ENCODE results near the gene FYN. TPM values are rescaled to one million over a fixed set of nuclear protein-coding genes. Genes with fewer than 3 reads are reported as not detected.

Gene FYN
- total RNA-seq, 1 experiment from 2014 or later: 18.5 TPM

DNA sequence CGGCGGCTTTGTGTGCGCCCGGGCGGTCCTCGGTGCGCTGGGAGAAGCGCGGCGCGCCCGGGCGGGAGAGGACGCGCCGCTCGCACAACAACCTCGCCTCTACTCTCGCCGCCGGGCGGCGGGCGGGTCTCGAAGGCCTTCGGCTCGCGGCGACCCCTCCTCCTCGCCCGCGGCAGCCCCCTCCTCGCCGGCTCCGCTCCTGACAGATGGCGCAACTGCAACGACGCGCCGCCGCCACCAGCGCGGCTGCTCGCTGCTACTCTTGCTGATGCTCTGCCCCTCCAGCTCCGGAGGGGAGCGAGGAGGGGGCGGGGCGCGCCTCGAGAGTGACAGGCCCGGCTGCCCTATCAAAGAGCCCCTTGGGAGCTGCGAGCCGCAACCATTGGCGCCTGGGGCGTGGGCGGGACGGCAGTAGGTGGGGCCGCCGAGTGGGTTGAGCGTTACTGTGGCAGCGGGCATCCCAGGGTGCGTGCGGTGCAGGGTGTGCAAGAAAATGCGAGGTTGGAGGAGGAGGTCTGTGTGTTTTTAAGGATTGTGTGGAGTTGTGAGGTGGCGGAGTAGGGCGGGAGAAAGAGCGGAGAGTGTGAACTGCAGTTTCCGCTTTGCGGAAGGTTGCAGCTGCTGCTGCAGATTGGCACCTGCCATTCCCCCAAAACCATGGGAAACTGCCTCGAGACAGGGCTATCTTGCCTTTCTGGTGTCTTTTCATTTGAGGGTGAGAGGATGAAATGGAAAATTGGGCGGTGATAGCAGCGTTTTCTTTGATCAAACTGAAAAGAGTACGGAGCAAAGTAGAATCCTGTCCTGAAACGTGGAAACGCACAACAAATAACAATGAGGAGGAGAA lies at the start of gene FYN (continued):
- TF ChIP-seq ZBTB33 (IDR thresholded peaks at IDR 0.05; ENCODE audit: extremely low read depth, insufficient replicate concordance, low read length) (no peak), EGR1 (IDR thresholded peaks at IDR 0.05; ENCODE audit: low read depth) (peak; percentile 92)

- Histone ChIP-seq H3K9me2 (ENCODE audit: insufficient read depth) (no peaks in the 10 kb centered on the region), H3K27me3 (ENCODE audit: insufficient read depth, low read length) (no peaks in the 10 kb centered on the region), H4K20me1 (ENCODE audit: insufficient read depth) (no peaks in the 10 kb centered on the region), H3K36me3 (ENCODE audit: control insufficient read depth in 1 of 2, insufficient read depth in 2 of 2, low read length in 2 of 2) (no peaks in the 10 kb centered on the region), H3K9me3 (ENCODE audit: control insufficient read depth in 1 of 2, insufficient read depth in 1 of 2, low read depth in 1 of 2, low read length in 2 of 2) (no peaks in the 10 kb centered on the region), H3K27ac (ENCODE audit: low read depth, low read length) (no peak overlapping the region), H3K4me3 (replicated peaks in 1 of 2; ENCODE audit: low read depth in 1 of 2, low read length in 2 of 2) (no peak overlapping the region), H3K4me2 (ENCODE audit: low read length) (no peak overlapping the region), H3K79me2 (ENCODE audit: insufficient read depth, low read length) (no peaks in the 10 kb centered on the region), H2AFZ (ENCODE audit: low read depth, low read length, poor library complexity, severe bottlenecking) (no peak overlapping the region), H3K9ac (ENCODE audit: low read length) (no peak overlapping the region), H3K4me1 (ENCODE audit: control insufficient read depth in 1 of 2, insufficient read depth in 2 of 2, low read length in 2 of 2) (peaks cover 0 to 3% of the 10 kb centered on the region in 2 experiments; a peak in 1 of 4 replicates)
- DNase-seq (ENCODE audit: low read depth, low spot score) (no peak), ATAC-seq (no peak)
- ChIA-PET CTCF (no interaction called here), RAD21 (ENCODE audit: low non-redundant PET in 1 of 2, low total read pairs in 2 of 2, uncharacterized antibody in 2 of 2, unreplicated experiment in 2 of 2) (no interaction called here), POLR2A (no interaction called here)
- BruUV-seq (replicated peaks): no TSS peak
- intact Hi-C loops (cut with micrococcal nuclease): no loop called here
- TF ChIP-seq EZH2 (IDR thresholded peaks at IDR 0.05) (no peak), YY1 (IDR thresholded peaks at IDR 0.05; ENCODE audit: extremely low read depth, insufficient replicate concordance, low read depth, low read length) (no peak), CEBPB (IDR thresholded peaks at IDR 0.05; ENCODE audit: low read depth) (no peak), EGR1 (IDR thresholded peaks at IDR 0.05; ENCODE audit: low read depth) (no peak), POLR2AphosphoS5 (IDR thresholded peaks at IDR 0.05; ENCODE audit: low read depth, low read length) (no peak), TCF7L2 (IDR thresholded peaks at IDR 0.05; ENCODE audit: borderline replicate concordance, extremely low read depth, insufficient read depth, insufficient read length) (no peak), ATF3 (IDR thresholded peaks at IDR 0.05) (no peak), SRF (IDR thresholded peaks at IDR 0.05; ENCODE audit: low read depth) (no peak), CBX3 (IDR thresholded peaks at IDR 0.05; ENCODE audit: low read depth) (no peak), REST (IDR thresholded peaks at IDR 0.05; ENCODE audit: low read depth) (no peak), SP1 (IDR thresholded peaks at IDR 0.05; ENCODE audit: low read depth) (no peak), FOSL1 (IDR thresholded peaks at IDR 0.05; ENCODE audit: low read depth) (no peak), SIN3A (IDR thresholded peaks at IDR 0.05; ENCODE audit: low read depth) (no peak)
- TF ChIP-seq, protein P1, sequence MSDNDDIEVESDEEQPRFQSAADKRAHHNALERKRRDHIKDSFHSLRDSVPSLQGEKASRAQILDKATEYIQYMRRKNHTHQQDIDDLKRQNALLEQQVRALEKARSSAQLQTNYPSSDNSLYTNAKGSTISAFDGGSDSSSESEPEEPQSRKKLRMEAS (IDR thresholded peaks at IDR 0.05): no peak
Observed at GRCh38 chr6:111922454-111923297, 49.4 kb upstream of the FYN start.
